Colonic mucosa (tissue), 4 donors: ENCODE results near the gene FOXI2. TPM values are rescaled to one million over a fixed set of nuclear protein-coding genes. Genes with fewer than 3 reads are reported as not detected.

Experiments
- DNase-seq: peaks from one replicate; pipeline ENCODE4 v3.0.0-alpha.2; 2020
- H3K27ac ChIP-seq: fragments of 200-600 bp; one replicate; pipeline ENCODE4 v1.8.0; 2021
- H3K27me3 ChIP-seq: fragments of 200-600 bp; one replicate; pipeline ENCODE4 v1.8.0; 2021
- H3K36me3 ChIP-seq: fragments of 200-600 bp; one replicate; pipeline ENCODE4 v1.8.0; 2021
- H3K4me1 ChIP-seq: fragments of 200-600 bp; one replicate; pipeline ENCODE4 v1.8.0; 2021; ENCODE audit warnings: mild to moderate bottlenecking
- H3K4me3 ChIP-seq: fragments of 200-600 bp; one replicate; pipeline ENCODE4 v1.8.0; 2021
- H3K9ac ChIP-seq, 2 donors: one replicate each; pipeline ENCODE4 v1.7.0; 2013; ENCODE audit warnings: control low read depth in 2 of 2, low read depth in 2 of 2, low read length in 2 of 2
- H3K9me3 ChIP-seq: fragments of 200-600 bp; one replicate; pipeline ENCODE4 v1.8.0; 2021
- CTCF ChIP-seq: fragments of 200-600 bp; IDR thresholded peaks from one replicate; pipeline ENCODE4 v1.8.0; 2022; ENCODE audit warnings: antibody characterized with exemption, mild to moderate bottlenecking
- intact Hi-C: fragments of 100-400 bp; cut with DNase I; formaldehyde crosslinking; loops from one replicate; pipeline ENCODE4 v1.14.1; 2022
- total RNA-seq, 2 donors: library from RNA; stranded (reverse); fragmentation: NEBNext Ultra II Directional in 1 of 2; extraction: Animal tissue kit (Norgen Biotek cat#: 25700) in 1 of 2; gene quantifications; one replicate each; pipeline ENCODE4 v1.2.1, GENCODE V29; 2021
- donor health status: healthy.
- donor health status: DM: no; HTN: no; CAD: no.
- donor health status: DM: no; HTN: no; CAD: no.

The FOXI2 gene
- total RNA-seq, 2 donors from 2014 or later, result 0.08 TPM; not detected in 1

GRCh38 chr10:127743205-127743604 is 6.2 kb downstream of the FOXI2 start:
- TF ChIP-seq CTCF, result no peak
- H3K9me3 ChIP-seq, result no peaks in the 10 kb centered on the region
- intact Hi-C loops, result no loop called here
- H3K4me3 ChIP-seq, result no peak overlapping the region
- DNase-seq, result no peak
- H3K36me3 ChIP-seq, result no peaks in the 10 kb centered on the region
- no peak overlapping the region for H3K27ac ChIP-seq
- H3K4me1 ChIP-seq, result no peaks in the 10 kb centered on the region
- peaks cover 8% of the 10 kb centered on the region for H3K27me3 ChIP-seq
- no peak overlapping the region for H3K9ac ChIP-seq

GRCh38 chr10:127744956-127745355 is 8.0 kb downstream of the FOXI2 start:
- Histone ChIP-seq H3K27me3 (no peaks in the 10 kb centered on the region), H3K9ac (no peak overlapping the region), H3K36me3 (no peaks in the 10 kb centered on the region), H3K4me3 (no peak overlapping the region), H3K4me1 (no peaks in the 10 kb centered on the region), H3K27ac (no peak overlapping the region), H3K9me3 (no peaks in the 10 kb centered on the region)
- intact Hi-C loops, result no loop called here
- DNase-seq, result no peak
- TF ChIP-seq CTCF, result no peak

GRCh38 chr10:127745861-127746260 is 8.9 kb downstream of the FOXI2 start:
- H3K4me3 ChIP-seq, result no peak overlapping the region
- intact Hi-C loops, result no loop called here

GRCh38 chr10:127755753-127756152 is 18.8 kb downstream of the FOXI2 start:
- TF ChIP-seq CTCF, result no peak
- H3K27ac ChIP-seq, result no peak overlapping the region
- no peak overlapping the region for H3K9ac ChIP-seq
- no peak overlapping the region for H3K4me3 ChIP-seq
- no peaks in the 10 kb centered on the region for H3K36me3 ChIP-seq
- H3K27me3 ChIP-seq, result no peaks in the 10 kb centered on the region
- intact Hi-C loops, result no loop called here
- DNase-seq, result no peak
- H3K9me3 ChIP-seq, result no peaks in the 10 kb centered on the region
- no peaks in the 10 kb centered on the region for H3K4me1 ChIP-seq

More at GRCh38 chr10:127745861-127746260, 8.9 kb downstream of the FOXI2 start:
- Histone ChIP-seq H3K36me3 (no peaks in the 10 kb centered on the region), H3K27me3 (no peaks in the 10 kb centered on the region), H3K4me1 (no peaks in the 10 kb centered on the region), H3K27ac (no peak overlapping the region), H3K9ac (no peak overlapping the region), H3K9me3 (no peaks in the 10 kb centered on the region)
- no peak for TF ChIP-seq CTCF
- no peak for DNase-seq

- intact Hi-C loops, result no loop called here
- TF ChIP-seq CTCF, result no peak
- no peak overlapping the region for H3K9ac ChIP-seq
- H3K4me1 ChIP-seq, result no peaks in the 10 kb centered on the region
- H3K9me3 ChIP-seq, result no peaks in the 10 kb centered on the region
- no peak overlapping the region for H3K27ac ChIP-seq
- H3K36me3 ChIP-seq, result no peaks in the 10 kb centered on the region
- H3K27me3 ChIP-seq, result no peaks in the 10 kb centered on the region
- no peak for DNase-seq
- H3K4me3 ChIP-seq, result no peak overlapping the region
Observed at GRCh38 chr10:127756264-127756663, 19.3 kb downstream of the FOXI2 start.

- Histone ChIP-seq H3K27me3 (no peaks in the 10 kb centered on the region), H3K4me3 (no peak overlapping the region), H3K9me3 (no peaks in the 10 kb centered on the region), H3K4me1 (no peaks in the 10 kb centered on the region), H3K36me3 (no peaks in the 10 kb centered on the region), H3K9ac (no peak overlapping the region), H3K27ac (no peak overlapping the region)
- intact Hi-C loops, result no loop called here
- DNase-seq, result no peak
- TF ChIP-seq CTCF, result no peak
Observed at GRCh38 chr10:127757033-127757432, 20.0 kb downstream of the FOXI2 start.
